Right ventricle myocardium superior (tissue), 1 donor: ENCODE measurements around the gene PNPLA7. TPM values are rescaled to one million over a fixed set of nuclear protein-coding genes. Genes with fewer than 3 reads are reported as not detected.

ENCODE experiments used
- ATAC-seq: fragments of 200-7000 bp; cut with Tn5 transposase; one replicate; pipeline ENCODE4 v1.9.1; 2020; ENCODE audit warnings: mild to moderate bottlenecking; ENCODE audit not compliant: poor library complexity
- DNase-seq: peaks from one replicate; pipeline ENCODE4 v3.0.0-alpha.2; 2020
- intact Hi-C: fragments of 100-400 bp; cut with DNase I; formaldehyde crosslinking; loops from one replicate; pipeline ENCODE4 v1.11.2; 2022
- total RNA-seq: library from RNA; stranded (reverse); fragmentation: NEBNext Ultra II Directional; extraction: Animal tissue kit (Norgen Biotek cat#: 25700); gene quantifications from one replicate; pipeline ENCODE4 v1.2.1, GENCODE V29; 2021
- donor health status: DM: no; HTN: yes; CAD: no; lungs with severe emphysema.

The PNPLA7 gene
- total RNA-seq, 1 donor from 2014 or later = 12.2 TPM

GRCh38 chr9:137449931-137450538 is 100.2 kb downstream of the PNPLA7 start:
- intact Hi-C loops = loop anchor here (10.0 kb wide), 1 partner anchor 155 kb away; no protein-coding TSS in a partner anchor
- ATAC-seq = no peak
- DNase-seq = peak; percentile 29

- DNase-seq = peak; percentile 26
- no peak for ATAC-seq
- intact Hi-C loops = loop anchor here (10.0 kb wide), 1 partner anchor 154 kb away; no protein-coding TSS in a partner anchor
These were observed 100.9 kb downstream of the PNPLA7 start for GRCh38 chr9:137449081-137449844.

- ATAC-seq = no peak
- intact Hi-C loops = loop anchor here (10.0 kb wide), 1 partner anchor 154 kb away; no protein-coding TSS in a partner anchor
- peak; percentile 22 for DNase-seq
These were observed 101.6 kb downstream of the PNPLA7 start for GRCh38 chr9:137448602-137448962.

GRCh38 chr9:137447722-137448601 is 102.2 kb downstream of the PNPLA7 start:
- intact Hi-C loops = loop anchor here (10.0 kb wide), 1 partner anchor 153 kb away; no protein-coding TSS in a partner anchor
- ATAC-seq (no peak), DNase-seq (peak; percentile 36)

GRCh38 chr9:137446851-137447471 is 103.2 kb downstream of the PNPLA7 start:
- intact Hi-C loops = loop anchor here (10.0 kb wide), 1 partner anchor 152 kb away; no protein-coding TSS in a partner anchor
- ATAC-seq (no peak), DNase-seq (peak; percentile 40)

GRCh38 chr9:137445930-137446431 is 104.2 kb downstream of the PNPLA7 start:
- ATAC-seq = no peak
- intact Hi-C loops = loop anchor here (10.0 kb wide), 1 partner anchor 151 kb away; no protein-coding TSS in a partner anchor
- DNase-seq = peak; percentile 40

- ATAC-seq (peak; percentile 77), DNase-seq (peak; percentile 87)
- intact Hi-C loops = loop anchor here (10.0 kb wide), 1 partner anchor 151 kb away; no protein-coding TSS in a partner anchor
These were observed 104.9 kb downstream of the PNPLA7 start for GRCh38 chr9:137445275-137445807.

GRCh38 chr9:137444106-137444790 is 106.0 kb downstream of the PNPLA7 start:
- ATAC-seq = no peak
- intact Hi-C loops = loop anchor here (10.0 kb wide), 1 partner anchor 149 kb away; no protein-coding TSS in a partner anchor
- DNase-seq = no peak

- ATAC-seq = no peak
- no peak for DNase-seq
- intact Hi-C loops = loop anchor here (10.0 kb wide), 1 partner anchor 147 kb away; no protein-coding TSS in a partner anchor
These were observed 108.3 kb downstream of the PNPLA7 start for GRCh38 chr9:137441935-137442321.

GRCh38 chr9:137441289-137441934 is 108.8 kb downstream of the PNPLA7 start, which contains the start of gene ENTPD8:
TSS of gene ENTPD8 (minus strand) at chr9:137441357. CDS start at chr9:137438285, 3,072 bp downstream.
- intact Hi-C loops = loop anchor here (10.0 kb wide), 1 partner anchor 147 kb away; no protein-coding TSS in a partner anchor

GRCh38 chr9:137439158-137439714 is 111.0 kb downstream of the PNPLA7 start:
- no peak for ATAC-seq
- intact Hi-C loops = no loop called here
- DNase-seq = peak; percentile 34

More at GRCh38 chr9:137441289-137441934, 108.8 kb downstream of the PNPLA7 start, which contains the start of gene ENTPD8:
- peak; percentile 40 for ATAC-seq
- DNase-seq = peak; percentile 39

GRCh38 chr9:137438591-137439157 is 111.5 kb downstream of the PNPLA7 start:
- intact Hi-C loops = no loop called here
- ATAC-seq = no peak

GRCh38 chr9:137437691-137438590 is 112.3 kb downstream of the PNPLA7 start:
- DNase-seq (peak; percentile 18), ATAC-seq (no peak)
- intact Hi-C loops = no loop called here

More at GRCh38 chr9:137438591-137439157, 111.5 kb downstream of the PNPLA7 start:
- DNase-seq = peak; percentile 13

GRCh38 chr9:137436761-137437600 is 113.2 kb downstream of the PNPLA7 start:
- ATAC-seq (no peak), DNase-seq (peak; percentile 30)
- intact Hi-C loops = no loop called here
